Liver (tissue), 9 donors: ENCODE data around the gene ESPN. TPM values are rescaled to one million over a fixed set of nuclear protein-coding genes. Genes with fewer than 3 reads are reported as not detected.

Experiments used
- DNase-seq: peaks from one replicate; pipeline ENCODE4 v3.0.0-alpha.2; 2017; ENCODE audit warnings: low spot score
- H3K27ac ChIP-seq, 2 donors: one replicate each; pipeline ENCODE4 v1.7.0; 2013; ENCODE audit warnings: inconsistent platforms in 2 of 2, low read length in 2 of 2, control low read depth in 1 of 2, low read depth in 1 of 2, mild to moderate bottlenecking in 1 of 2
- H3K27me3 ChIP-seq, 4 donors: one replicate each; pipeline versions ENCODE4 v1.6.1 to v1.7.0; 2013; ENCODE audit warnings: low read length in 3 of 4, inconsistent platforms in 1 of 4, mild to moderate bottlenecking in 1 of 4, moderate library complexity in 1 of 4; ENCODE audit not compliant: control insufficient read depth in 4 of 4, insufficient read depth in 4 of 4
- H3K36me3 ChIP-seq, 4 donors: one replicate each; pipeline versions ENCODE4 v1.6.1 to v1.7.0; 2013; ENCODE audit warnings: low read length in 3 of 4, mild to moderate bottlenecking in 3 of 4, low read depth in 1 of 4, moderate library complexity in 1 of 4; ENCODE audit not compliant: control insufficient read depth in 4 of 4, insufficient read depth in 3 of 4
- H3K4me1 ChIP-seq, 4 donors: one replicate each; pipeline versions ENCODE4 v1.6.1 to v1.7.0; 2013; ENCODE audit warnings: low read length in 3 of 4, mild to moderate bottlenecking in 3 of 4, moderate library complexity in 1 of 4; ENCODE audit not compliant: control insufficient read depth in 4 of 4, insufficient read depth in 4 of 4
- H3K4me3 ChIP-seq, 3 donors: one replicate each; pipeline versions ENCODE4 v1.6.1 to v1.7.0; 2013; ENCODE audit warnings: low read length in 3 of 3, control low read depth in 1 of 3, low read depth in 1 of 3, mild to moderate bottlenecking in 1 of 3
- H3K9ac ChIP-seq, 2 donors: one replicate each; pipeline ENCODE4 v1.7.0; 2013; ENCODE audit warnings: low read length in 2 of 2, mild to moderate bottlenecking in 2 of 2, moderate library complexity in 2 of 2, control low read depth in 1 of 2, low read depth in 1 of 2
- H3K9me3 ChIP-seq, 4 donors: one replicate each; pipeline versions ENCODE4 v1.6.1 to v1.7.0; 2013; ENCODE audit warnings: low read length in 3 of 4; ENCODE audit not compliant: control insufficient read depth in 4 of 4
- EGR1 ChIP-seq, 2 donors: IDR thresholded peaks; 2 replicates each; pipeline ENCODE4 v1.6.1; 2016 to 2018; ENCODE audit warnings: antibody characterized with exemption in 2 of 2, low read depth in 2 of 2
- FOXA1 ChIP-seq: IDR thresholded peaks from 2 replicates; pipeline ENCODE4 v1.6.1; 2016; ENCODE audit warnings: antibody characterized with exemption
- FOXA2 ChIP-seq: IDR thresholded peaks from 2 replicates; pipeline ENCODE4 v1.6.1; 2016; ENCODE audit warnings: antibody characterized with exemption
- GABPA ChIP-seq, 2 donors: IDR thresholded peaks in 1 of 2; conservative IDR thresholded peaks in 1 of 2; 2 replicates each; pipeline ENCODE4 v1.6.1; 2016; ENCODE audit warnings: antibody characterized with exemption in 2 of 2, mild to moderate bottlenecking in 1 of 2, moderate library complexity in 1 of 2
- HNF4A ChIP-seq, 2 donors: conservative IDR thresholded peaks; 2 replicates each; pipeline ENCODE4 v1.6.1; 2016; ENCODE audit warnings: antibody characterized with exemption in 2 of 2, mild to moderate bottlenecking in 2 of 2
- HNF4G ChIP-seq: IDR thresholded peaks from 2 replicates; pipeline ENCODE4 v1.6.1; 2016; ENCODE audit warnings: antibody characterized with exemption
- JUND ChIP-seq, 2 donors: IDR thresholded peaks; 2 replicates each; pipeline ENCODE4 v1.6.1; 2016; ENCODE audit warnings: antibody characterized with exemption in 2 of 2
- MAX ChIP-seq: IDR thresholded peaks from 2 replicates; pipeline ENCODE4 v1.6.1; 2016; ENCODE audit warnings: antibody characterized with exemption
- NR2F2 ChIP-seq: IDR thresholded peaks from 2 replicates; pipeline ENCODE4 v1.6.1; 2016; ENCODE audit warnings: antibody characterized with exemption
- RAD21 ChIP-seq, 2 donors: IDR thresholded peaks; 2 replicates each; pipeline ENCODE4 v1.6.1; 2016; ENCODE audit warnings: antibody characterized with exemption in 2 of 2, mild to moderate bottlenecking in 2 of 2
- REST ChIP-seq: IDR thresholded peaks from 2 replicates; pipeline ENCODE4 v1.6.1; 2016; ENCODE audit warnings: antibody characterized with exemption, mild to moderate bottlenecking
- RXRA ChIP-seq, 2 donors: IDR thresholded peaks; 2 replicates each; pipeline ENCODE4 v1.6.1; 2017 to 2018; ENCODE audit warnings: antibody characterized with exemption in 2 of 2, mild to moderate bottlenecking in 1 of 2
- TAF1 ChIP-seq: conservative IDR thresholded peaks from 2 replicates; pipeline ENCODE4 v1.6.1; 2016; ENCODE audit warnings: antibody characterized with exemption, mild to moderate bottlenecking
- YY1 ChIP-seq: IDR thresholded peaks from 2 replicates; pipeline ENCODE4 v1.6.1; 2016; ENCODE audit warnings: antibody characterized with exemption, mild to moderate bottlenecking
- ZBTB33 ChIP-seq: IDR thresholded peaks from 2 replicates; pipeline ENCODE4 v1.6.1; 2016; ENCODE audit warnings: antibody characterized with exemption
- WGBS: extraction: QIAGEN DNeasy Blood & Tissue Kit; methylation state at CpG from one replicate; pipeline ENCODE4 v1.1.7; 2013; 5-methylcytosine and 5-hydroxymethylcytosine counted together
- polyA plus RNA-seq, 2 donors: library from polyadenylated mRNA; stranded (reverse) in 1 of 2; unstranded in 1 of 2; fragments of 200-250 nt in 1 of 2; fragments of >200 nt in 1 of 2; fragmentation: Nextera tagmentation in 1 of 2; extraction: Ambion mirVana in 1 of 2; gene quantifications; one replicate each; pipeline versions ENCODE4 v1.2.1 to v1.2.3, GENCODE V29; 2013 to 2015
- total RNA-seq, 2 donors: library from RNA; depleted of rRNA; stranded (reverse); fragments of >200 nt; gene quantifications; one replicate each; pipeline ENCODE4 v1.2.3, GENCODE V29; 2014
- TF ChIP-seq, protein P1 (sequence below): IDR thresholded peaks from 2 replicates; pipeline ENCODE4 v1.6.1; 2016; ENCODE audit warnings: antibody characterized with exemption
- TF ChIP-seq, protein P2 (sequence below): fragments of 150-350 bp; IDR thresholded peaks from 2 replicates; pipeline ENCODE4 v1.5.1; 2017; ENCODE audit warnings: improper control_type of control experiment, low read depth, low read length; ENCODE audit not compliant: missing input control
- donor health status: healthy.
- donor health status: healthy.
- donor health status: healthy.
- donor health status: healthy.
- donor health status: healthy.

ESPN gene
- total and polyA plus RNA-seq, 4 donors, result 61.5 to 103 (median 68.2) TPM

- 1% methylated on average over 83 of the region's 83 CpGs for WGBS
- H3K9ac ChIP-seq, result no peak overlapping the region
Measured at GRCh38 chr1:6392809-6393399, 31.7 kb upstream of the ESPN start.

DNA sequence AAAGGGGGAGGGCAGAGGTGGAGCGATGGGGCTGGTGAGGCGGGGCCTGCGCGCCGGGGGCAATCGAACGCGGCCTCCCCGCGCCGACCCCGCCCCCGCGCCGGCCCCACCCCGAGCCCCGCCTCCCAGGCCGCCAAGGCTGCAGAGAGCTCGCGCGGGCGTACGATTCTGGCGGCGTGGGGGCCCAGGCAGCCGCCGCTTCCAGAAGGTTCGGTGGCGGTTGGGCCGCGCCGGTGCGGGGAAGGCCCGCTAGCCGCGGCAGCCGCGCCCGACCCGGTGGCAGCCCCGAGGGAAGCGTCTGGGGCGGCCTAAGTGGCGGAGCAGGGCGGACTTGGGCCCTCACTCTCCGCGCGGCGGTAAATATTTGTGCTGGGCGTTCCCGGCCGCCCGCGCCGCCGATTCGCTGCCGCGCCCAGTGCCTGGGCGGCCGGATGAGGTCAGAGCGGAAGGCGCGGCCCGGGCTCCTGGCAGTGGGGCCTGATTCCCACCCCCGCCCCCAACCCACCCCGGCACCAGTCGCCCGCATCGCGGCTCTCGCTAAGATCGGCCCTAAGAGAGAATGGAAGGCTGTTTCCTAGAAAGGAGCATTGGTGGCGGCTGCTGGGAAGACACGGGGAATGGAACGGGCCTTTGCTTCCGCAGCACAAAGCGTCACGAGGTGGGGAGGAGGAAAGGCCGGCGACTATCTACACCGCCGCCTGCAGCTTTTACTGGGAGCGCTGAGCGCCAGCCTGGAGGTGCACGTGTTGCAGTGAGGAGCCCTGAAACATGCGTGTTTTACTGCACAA lies 31.0 kb upstream of the ESPN start, which contains the start of gene ACOT7:
TSS of gene ACOT7 (minus strand) at position 368 of the 788 bp plus-strand sequence. CDS start 368 bp downstream, outside the sequence.
- WGBS, result under 1% methylated on average over 87 of the region's 87 CpGs
- no peak for TF ChIP-seq JUND (IDR thresholded peaks at IDR 0.05)
- TF ChIP-seq, protein P1, sequence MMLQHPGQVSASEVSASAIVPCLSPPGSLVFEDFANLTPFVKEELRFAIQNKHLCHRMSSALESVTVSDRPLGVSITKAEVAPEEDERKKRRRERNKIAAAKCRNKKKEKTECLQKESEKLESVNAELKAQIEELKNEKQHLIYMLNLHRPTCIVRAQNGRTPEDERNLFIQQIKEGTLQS, result no peak
- peak in 1 of 2 donors; percentile 47 for TF ChIP-seq GABPA (IDR thresholded peaks at IDR 0.05 in 1 of 2, conservative IDR thresholded peaks at IDR 0.05 in 1 of 2)
- TF ChIP-seq MAX, result peak; percentile 74
- TF ChIP-seq EGR1 (IDR thresholded peaks at IDR 0.05; ENCODE audit: low read depth in 2 of 2), result no peak
- no peak for TF ChIP-seq FOXA1
- peak; percentile 18 to 33 for TF ChIP-seq RAD21 (IDR thresholded peaks at IDR 0.05)
- peak; percentile 29 for TF ChIP-seq REST
- no peak for TF ChIP-seq TAF1
- no peak for TF ChIP-seq ZBTB33
- no peak for TF ChIP-seq RXRA (IDR thresholded peaks at IDR 0.05)
- TF ChIP-seq HNF4A (conservative IDR thresholded peaks at IDR 0.05), result no peak
- TF ChIP-seq NR2F2, result no peak
- TF ChIP-seq, protein P2, sequence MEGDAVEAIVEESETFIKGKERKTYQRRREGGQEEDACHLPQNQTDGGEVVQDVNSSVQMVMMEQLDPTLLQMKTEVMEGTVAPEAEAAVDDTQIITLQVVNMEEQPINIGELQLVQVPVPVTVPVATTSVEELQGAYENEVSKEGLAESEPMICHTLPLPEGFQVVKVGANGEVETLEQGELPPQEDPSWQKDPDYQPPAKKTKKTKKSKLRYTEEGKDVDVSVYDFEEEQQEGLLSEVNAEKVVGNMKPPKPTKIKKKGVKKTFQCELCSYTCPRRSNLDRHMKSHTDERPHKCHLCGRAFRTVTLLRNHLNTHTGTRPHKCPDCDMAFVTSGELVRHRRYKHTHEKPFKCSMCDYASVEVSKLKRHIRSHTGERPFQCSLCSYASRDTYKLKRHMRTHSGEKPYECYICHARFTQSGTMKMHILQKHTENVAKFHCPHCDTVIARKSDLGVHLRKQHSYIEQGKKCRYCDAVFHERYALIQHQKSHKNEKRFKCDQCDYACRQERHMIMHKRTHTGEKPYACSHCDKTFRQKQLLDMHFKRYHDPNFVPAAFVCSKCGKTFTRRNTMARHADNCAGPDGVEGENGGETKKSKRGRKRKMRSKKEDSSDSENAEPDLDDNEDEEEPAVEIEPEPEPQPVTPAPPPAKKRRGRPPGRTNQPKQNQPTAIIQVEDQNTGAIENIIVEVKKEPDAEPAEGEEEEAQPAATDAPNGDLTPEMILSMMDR, result no peak
- peak; percentile 13 for TF ChIP-seq YY1
- TF ChIP-seq HNF4G, result no peak
- no peak for TF ChIP-seq FOXA2

More at GRCh38 chr1:6392809-6393399, 31.7 kb upstream of the ESPN start:
- TF ChIP-seq, protein P2, result no peak
- TF ChIP-seq FOXA2, result no peak
- no peak for TF ChIP-seq RXRA (IDR thresholded peaks at IDR 0.05)
- TF ChIP-seq MAX, result no peak
- no peak for TF ChIP-seq RAD21 (IDR thresholded peaks at IDR 0.05)
- TF ChIP-seq JUND (IDR thresholded peaks at IDR 0.05), result no peak
- DNase-seq, result no peak
- Histone ChIP-seq H3K27me3 (no peaks in the 10 kb centered on the region), H3K36me3 (no peaks in the 10 kb centered on the region), H3K9me3 (no peaks in the 10 kb centered on the region), H3K4me3 (peak overlapping the region in 2 of 3 donors; percentile 42 to 83), H3K4me1 (peaks cover 3 to 20% (median 15%) of the 10 kb centered on the region in 4 donors), H3K27ac (peak overlapping the region; percentile 97 to 99)

More for the DNA sequence above, 31.0 kb upstream of the ESPN start, which contains the start of gene ACOT7:
- peak within 1 kb of the TSS; percentile 15 to 83 (median 42) for H3K4me3 ChIP-seq
- H3K36me3 ChIP-seq, result no peaks in the 10 kb centered on the region
- peak; percentile 93 for DNase-seq
- H3K9ac ChIP-seq, result peak within 1 kb of the TSS in 1 of 2 donors; percentile 2
- H3K4me1 ChIP-seq, result peaks cover 3 to 20% (median 15%) of the 10 kb centered on the region in 4 donors
- no peaks in the 10 kb centered on the region for H3K9me3 ChIP-seq
- H3K27ac ChIP-seq, result peak within 1 kb of the TSS; percentile 97 to 99
- no peaks in the 10 kb centered on the region for H3K27me3 ChIP-seq
